HepG2 (cell line): ENCODE results near the gene FAM219B. TPM values are rescaled to one million over a fixed set of nuclear protein-coding genes. Genes with fewer than 3 reads are reported as not detected.

Source experiments
- ATAC-seq: fragments of 200-7000 bp; cut with Tn5 transposase; 3 replicates; pipeline ENCODE4 v1.9.1; 2020; ENCODE audit warnings: mild to moderate bottlenecking, moderate library complexity
- BruUV-seq: library from RNA; stranded (reverse); fragments of 400-500 nt; replicated peaks from 2 replicates; lab custom pipeline; 2021; lab: Mats Ljungman, UMichigan
- CTCF ChIA-PET: fragments of 300-600 bp; formaldehyde crosslinking; extraction: SDS; loops from one replicate; lab custom pipeline; 2021; ENCODE audit warnings: low total read pairs, inconsistent platforms, low intra/inter-chr PET ratio; lab: Yijun Ruan, JAX
- POLR2A ChIA-PET: fragments of 350-600 bp; sonication (Branson Sonifier 250); formaldehyde crosslinking; loops from one replicate; lab custom pipeline; 2020; ENCODE audit warnings: antibody characterized with exemption, inconsistent platforms; lab: Yijun Ruan, JAX
- DNase-seq: peaks from one replicate; pipeline ENCODE4 v3.0.0-alpha.2; 2015; ENCODE audit warnings: low spot score
- FAIRE-seq: peaks from 3 replicates; lab custom pipeline; 2011; peaks lifted over from hg19 to GRCh38; lab: Jason Lieb, UNC
- H2AFZ ChIP-seq: one replicate; pipeline ENCODE4 v1.6.1; 2011; ENCODE audit warnings: low read length, inconsistent platforms
- H3K27ac ChIP-seq: fragments of 300-600 bp; 3 replicates; pipeline ENCODE4 v1.8.0; 2011; ENCODE audit warnings: mixed run types, mild to moderate bottlenecking, mixed read lengths, low read length, inconsistent platforms; ENCODE audit not compliant: insufficient read depth; ENCODE audit errors: extremely low read length
- H3K27me3 ChIP-seq, 2 experiments: fragments of 200-600 bp in 1 of 2; 2 replicates in 1 of 2; 3 replicates in 1 of 2; pipeline versions ENCODE4 v1.6.0 to v1.8.0; 2011; ENCODE audit warnings: low read length in 2 of 2, mild to moderate bottlenecking in 2 of 2, moderate library complexity in 2 of 2, inconsistent platforms in 1 of 2; ENCODE audit not compliant: insufficient read depth in 2 of 2, control insufficient read depth in 1 of 2
- H3K36me3 ChIP-seq, 2 experiments: fragments of 200-600 bp in 1 of 2; replicated peaks in 1 of 2; 2 replicates in 1 of 2; 3 replicates in 1 of 2; pipeline versions ENCODE4 v1.5.1 to v1.8.0; 2011; ENCODE audit warnings: low read length in 2 of 2, inconsistent platforms in 1 of 2; ENCODE audit not compliant: insufficient read depth in 2 of 2, control insufficient read depth in 1 of 2
- H3K4me1 ChIP-seq: 2 replicates; pipeline ENCODE4 v1.5.1; 2012; ENCODE audit warnings: low read length, inconsistent platforms; ENCODE audit not compliant: insufficient read depth
- H3K4me2 ChIP-seq: 2 replicates; pipeline ENCODE4 v1.6.0; 2011; ENCODE audit warnings: low read depth, low read length, inconsistent platforms
- H3K4me3 ChIP-seq, 3 experiments: fragments of 200-600 bp in 1 of 3; sonication (generic), shearing (Covaris generic) in 1 of 3; replicated peaks in 1 of 3; 2 replicates each; pipeline ENCODE4 v1.5.1; 2011 to 2016; ENCODE audit warnings: low read length in 3 of 3, inconsistent platforms in 2 of 3, low read depth in 2 of 3, mild to moderate bottlenecking in 2 of 3, control low read depth in 1 of 3, mixed read lengths in 1 of 3; ENCODE audit not compliant: insufficient read depth in 1 of 3
- H3K79me2 ChIP-seq: one replicate; pipeline ENCODE4 v1.6.1; 2011; ENCODE audit warnings: low read length, inconsistent platforms; ENCODE audit not compliant: insufficient read depth
- H3K9ac ChIP-seq: 2 replicates; pipeline ENCODE4 v1.6.0; 2011; ENCODE audit warnings: mild to moderate bottlenecking, low read depth, low read length, inconsistent platforms; ENCODE audit not compliant: insufficient read depth
- H3K9me3 ChIP-seq: 2 replicates; pipeline ENCODE4 v1.5.1; 2012; ENCODE audit warnings: mild to moderate bottlenecking, low read length
- H4K20me1 ChIP-seq: 2 replicates; pipeline ENCODE4 v1.6.0; 2011; ENCODE audit warnings: inconsistent platforms, mild to moderate bottlenecking, low read length, moderate library complexity; ENCODE audit not compliant: insufficient read depth
- DNMT3B ChIP-seq: conservative IDR thresholded peaks from 2 replicates; pipeline ENCODE4 v1.6.1; 2016; ENCODE audit warnings: missing biosample characterization, control low read depth
- ELF4 ChIP-seq: sonication (generic); formaldehyde crosslinking; IDR thresholded peaks from 2 replicates; pipeline ENCODE4 v1.5.0; 2020; ENCODE audit warnings: missing genetic modification reagents, mild to moderate bottlenecking, moderate library complexity, borderline replicate concordance
- FOXK1 ChIP-seq: sonication (generic); formaldehyde crosslinking; IDR thresholded peaks from 2 replicates; pipeline ENCODE4 v1.4.0; 2020; ENCODE audit warnings: low read depth, missing genetic modification reagents, borderline replicate concordance
- RFX1 ChIP-seq: fragments of 450-650 bp; IDR thresholded peaks from 2 replicates; pipeline ENCODE4 v1.6.1; 2017
- SMAD3 ChIP-seq: sonication (generic); formaldehyde crosslinking; IDR thresholded peaks from 2 replicates; pipeline ENCODE4 v1.4.0; 2020; ENCODE audit warnings: missing genetic modification reagents
- SP5 ChIP-seq: IDR thresholded peaks from 2 replicates; pipeline ENCODE4 v1.6.1; 2016; ENCODE audit warnings: low read depth, borderline replicate concordance
- ZBTB7B ChIP-seq: sonication (generic); formaldehyde crosslinking; IDR thresholded peaks from 2 replicates; pipeline ENCODE4 v1.4.0; 2020; ENCODE audit warnings: missing genetic modification reagents
- ZMYM3 ChIP-seq: sonication (generic); formaldehyde crosslinking; IDR thresholded peaks from 2 replicates; pipeline ENCODE4 v1.5.1; 2020; ENCODE audit warnings: mild to moderate bottlenecking, missing genetic modification reagents
- ZNF263 ChIP-seq: sonication (generic); formaldehyde crosslinking; IDR thresholded peaks from 2 replicates; pipeline ENCODE4 v1.4.0; 2020; ENCODE audit warnings: missing genetic modification reagents
- ZNF331 ChIP-seq: sonication (generic); formaldehyde crosslinking; IDR thresholded peaks from 2 replicates; pipeline ENCODE4 v1.4.0; 2020; ENCODE audit warnings: missing genetic modification reagents
- ZNF546 ChIP-seq: sonication (generic); formaldehyde crosslinking; conservative IDR thresholded peaks from 2 replicates; pipeline ENCODE4 v1.8.1; 2023; ENCODE audit warnings: mild to moderate bottlenecking, missing genetic modification reagents
- ZNF879 ChIP-seq: sonication (generic); formaldehyde crosslinking; IDR thresholded peaks from 2 replicates; pipeline ENCODE4 v1.8.1; 2023; ENCODE audit warnings: missing genetic modification reagents
- ZZZ3 ChIP-seq: sonication (generic); formaldehyde crosslinking; IDR thresholded peaks from 2 replicates; pipeline ENCODE4 v1.4.0; 2020; ENCODE audit warnings: missing genetic modification reagents, mild to moderate bottlenecking, borderline replicate concordance
- WGBS: methylation state at CpG from one replicate; pipeline ENCODE4 v1.1.6; 2017; ENCODE audit warnings: low lambda C conversion rate; 5-methylcytosine and 5-hydroxymethylcytosine counted together
- in situ Hi-C: cut with HindIII; loops from 2 replicates; pipeline ENCODE4 v1.10.0; 2017; ENCODE audit warnings: low pct_unique_long_range_greater_than_20kb; ENCODE audit not compliant: extremely low pct_ligation_motif_present
- intact Hi-C: fragments of 100-400 bp; cut with micrococcal nuclease; formaldehyde crosslinking; loops from one replicate; pipeline ENCODE4 v1.10.0; 2022; ENCODE audit not compliant: unreplicated experiment
- polyA plus RNA-seq, 8 experiments: library from polyadenylated mRNA; depleted of rRNA in 3 of 8; stranded (reverse) in 7 of 8; unstranded in 1 of 8; fragments of >200 nt; fragmentation: Illumina TruSeq in 4 of 8; extraction: Trizol in 4 of 8; gene quantifications; 2 replicates each; pipeline versions ENCODE4 v1.2.1 to v1.2.3, GENCODE V29; 2011 to 2016; ENCODE audit warnings: low read depth in 4 of 8, missing spikeins in 1 of 8, mixed read lengths in 1 of 8; ENCODE audit not compliant: insufficient read depth in 1 of 8
- total RNA-seq, 5 experiments: library from RNA; depleted of rRNA; stranded (reverse); fragments of >200 nt; fragmentation: Illumina TruSeq; extraction: Trizol; gene quantifications; 2 replicates each; pipeline ENCODE4 v1.2.3, GENCODE V29; 2016; ENCODE audit warnings: low read depth in 1 of 5
- TF ChIP-seq, protein P1 (sequence below): sonication (generic); formaldehyde crosslinking; IDR thresholded peaks from 2 replicates; pipeline ENCODE4 v1.5.0; 2020; ENCODE audit warnings: mild to moderate bottlenecking, missing genetic modification reagents
- TF ChIP-seq, protein P2 (sequence below): sonication (generic); IDR thresholded peaks from 2 replicates; pipeline ENCODE4 v1.6.1; 2016; ENCODE audit warnings: low read depth, borderline replicate concordance
- TF ChIP-seq, protein P3 (sequence below), 2 experiments: sonication (generic) in 1 of 2; formaldehyde crosslinking in 1 of 2; IDR thresholded peaks; 2 replicates each; pipeline versions ENCODE4 v1.4.0 to v1.6.1; 2018 to 2020; ENCODE audit warnings: missing genetic modification reagents in 2 of 2, borderline replicate concordance in 1 of 2, low read depth in 1 of 2, mild to moderate bottlenecking in 1 of 2, missing biosample characterization in 1 of 2
- TF ChIP-seq, protein P4 (sequence below): sonication (generic); formaldehyde crosslinking; IDR thresholded peaks from 2 replicates; pipeline ENCODE4 v1.5.0; 2020; ENCODE audit warnings: missing genetic modification reagents
- TF ChIP-seq, protein P5 (sequence below): sonication (generic); formaldehyde crosslinking; IDR thresholded peaks from 2 replicates; pipeline ENCODE4 v1.5.0; 2020; ENCODE audit warnings: missing genetic modification reagents, mild to moderate bottlenecking, borderline replicate concordance

The FAM219B gene
- total and polyA plus RNA-seq, 2 of the 13 experiments (the other 11 are each of a cell fraction or from before 2014, with no cell fraction given) = 36.6 to 50.2 TPM

DNA sequence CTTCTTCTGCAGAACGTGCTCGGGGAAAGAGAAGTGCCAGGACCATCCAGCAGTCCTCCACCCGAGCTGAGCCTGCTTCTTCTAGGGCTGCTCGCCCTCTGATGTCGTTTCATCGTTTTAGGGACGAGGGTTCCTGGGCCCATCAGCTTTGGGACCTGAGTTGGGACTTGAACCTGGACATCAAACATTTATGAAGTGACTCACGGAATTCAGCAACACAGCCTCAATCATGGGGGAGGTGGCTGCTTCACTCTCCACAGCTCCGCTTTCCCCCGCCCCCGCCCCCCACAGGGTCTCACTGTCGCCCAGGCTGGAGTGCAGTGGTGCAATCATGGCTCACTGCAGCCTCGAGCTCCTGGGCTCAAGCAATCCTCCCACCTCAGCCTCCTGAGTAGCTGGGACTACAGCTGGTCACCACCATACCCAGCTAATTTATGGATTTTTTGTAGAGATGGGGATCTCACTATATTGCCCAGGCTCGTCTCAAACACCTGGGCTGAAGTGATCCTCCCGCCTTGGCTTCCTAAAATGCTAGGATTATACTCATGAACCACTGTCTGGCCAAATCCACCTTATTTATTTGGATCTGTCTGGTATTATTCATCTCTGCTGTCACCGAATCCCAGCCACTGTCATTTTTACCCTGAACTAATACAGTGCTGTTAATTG, 32.8 kb downstream of the FAM219B start:
- Histone ChIP-seq H3K27me3 (peaks cover 0 to 13% of the 10 kb centered on the region in 2 experiments; a peak in 1 of 5 replicates), H3K27ac (peak overlapping the region; percentile 61), H2AFZ (peak overlapping the region; percentile 82), H3K4me2 (peak overlapping the region; percentile 97), H3K9ac (peak overlapping the region; percentile 98), H3K9me3 (no peaks in the 10 kb centered on the region), H4K20me1 (peaks cover 13% of the 10 kb centered on the region), H3K4me1 (peaks cover 41% of the 10 kb centered on the region), H3K79me2 (peaks cover 36% of the 10 kb centered on the region), H3K36me3 (peaks cover 0 to 1% of the 10 kb centered on the region in 2 experiments; a peak in 2 of 5 replicates), H3K4me3 (peak overlapping the region; percentile 83 to 98 (median 98))
- ATAC-seq = peak; percentile 49
- ChIA-PET POLR2A (interaction anchor here (0.7 to 1.9 kb wide), 9 partner anchors 9 to 33 kb away, joined by 3 to 10 read pairs (median 3); partner anchors contain the start of genes FAM219B, MPI and ULK3), CTCF (no interaction called here)
- in situ Hi-C loops (no loop called here), intact Hi-C loops (no loop called here)
- BruUV-seq = TSS peak; percentile 73
- FAIRE-seq = no peak
- DNase-seq = peak; percentile 34
- WGBS = 21% methylated on average over 9 of the region's 16 CpGs
- TF ChIP-seq, protein P1, sequence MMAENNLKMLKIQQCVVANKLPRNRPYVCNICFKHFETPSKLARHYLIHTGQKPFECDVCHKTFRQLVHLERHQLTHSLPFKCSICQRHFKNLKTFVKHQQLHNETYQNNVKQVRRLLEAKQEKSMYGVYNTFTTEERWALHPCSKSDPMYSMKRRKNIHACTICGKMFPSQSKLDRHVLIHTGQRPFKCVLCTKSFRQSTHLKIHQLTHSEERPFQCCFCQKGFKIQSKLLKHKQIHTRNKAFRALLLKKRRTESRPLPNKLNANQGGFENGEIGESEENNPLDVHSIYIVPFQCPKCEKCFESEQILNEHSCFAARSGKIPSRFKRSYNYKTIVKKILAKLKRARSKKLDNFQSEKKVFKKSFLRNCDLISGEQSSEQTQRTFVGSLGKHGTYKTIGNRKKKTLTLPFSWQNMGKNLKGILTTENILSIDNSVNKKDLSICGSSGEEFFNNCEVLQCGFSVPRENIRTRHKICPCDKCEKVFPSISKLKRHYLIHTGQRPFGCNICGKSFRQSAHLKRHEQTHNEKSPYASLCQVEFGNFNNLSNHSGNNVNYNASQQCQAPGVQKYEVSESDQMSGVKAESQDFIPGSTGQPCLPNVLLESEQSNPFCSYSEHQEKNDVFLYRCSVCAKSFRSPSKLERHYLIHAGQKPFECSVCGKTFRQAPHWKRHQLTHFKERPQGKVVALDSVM (CRISPR knock-in tag) = peak; percentile 99
- TF ChIP-seq ZNF879 (no peak), SP5 (CRISPR knock-in tag) (no peak), ZBTB7B (CRISPR knock-in tag) (peak; percentile 58; the same call in 1 of the 2 replicates), DNMT3B (CRISPR knock-in tag) (no peak), SMAD3 (CRISPR knock-in tag) (0 out of 2 replicates have a peak, but pooled peaks have one; percentile 2), RFX1 (no peak), ZMYM3 (CRISPR knock-in tag) (peak; percentile 86), ELF4 (CRISPR knock-in tag) (no peak), ZNF331 (CRISPR knock-in tag) (peak; percentile 6; the same call in 1 of the 2 replicates), ZZZ3 (no peak), ZNF263 (CRISPR knock-in tag) (peak; percentile 57; the same call in 1 of the 2 replicates), FOXK1 (no peak), ZNF546 (0 out of 2 replicates have a peak, but pooled peaks have one; percentile 0)
- TF ChIP-seq, protein P2, sequence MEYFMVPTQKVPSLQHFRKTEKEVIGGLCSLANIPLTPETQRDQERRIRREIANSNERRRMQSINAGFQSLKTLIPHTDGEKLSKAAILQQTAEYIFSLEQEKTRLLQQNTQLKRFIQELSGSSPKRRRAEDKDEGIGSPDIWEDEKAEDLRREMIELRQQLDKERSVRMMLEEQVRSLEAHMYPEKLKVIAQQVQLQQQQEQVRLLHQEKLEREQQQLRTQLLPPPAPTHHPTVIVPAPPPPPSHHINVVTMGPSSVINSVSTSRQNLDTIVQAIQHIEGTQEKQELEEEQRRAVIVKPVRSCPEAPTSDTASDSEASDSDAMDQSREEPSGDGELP = no peak
- TF ChIP-seq, protein P3, sequence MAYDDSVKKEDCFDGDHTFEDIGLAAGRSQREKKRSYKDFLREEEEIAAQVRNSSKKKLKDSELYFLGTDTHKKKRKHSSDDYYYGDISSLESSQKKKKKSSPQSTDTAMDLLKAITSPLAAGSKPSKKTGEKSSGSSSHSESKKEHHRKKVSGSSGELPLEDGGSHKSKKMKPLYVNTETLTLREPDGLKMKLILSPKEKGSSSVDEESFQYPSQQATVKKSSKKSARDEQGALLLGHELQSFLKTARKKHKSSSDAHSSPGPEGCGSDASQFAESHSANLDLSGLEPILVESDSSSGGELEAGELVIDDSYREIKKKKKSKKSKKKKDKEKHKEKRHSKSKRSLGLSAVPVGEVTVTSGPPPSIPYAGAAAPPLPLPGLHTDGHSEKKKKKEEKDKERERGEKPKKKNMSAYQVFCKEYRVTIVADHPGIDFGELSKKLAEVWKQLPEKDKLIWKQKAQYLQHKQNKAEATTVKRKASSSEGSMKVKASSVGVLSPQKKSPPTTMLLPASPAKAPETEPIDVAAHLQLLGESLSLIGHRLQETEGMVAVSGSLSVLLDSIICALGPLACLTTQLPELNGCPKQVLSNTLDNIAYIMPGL (CRISPR knock-in tag; IDR thresholded peaks at IDR 0.05; ENCODE audit: borderline replicate concordance in 1 of 2, low read depth in 1 of 2) = 0 out of 4 replicates have a peak, but pooled peaks of 1 of the 2 experiments have one; percentile 12
- TF ChIP-seq, protein P4, sequence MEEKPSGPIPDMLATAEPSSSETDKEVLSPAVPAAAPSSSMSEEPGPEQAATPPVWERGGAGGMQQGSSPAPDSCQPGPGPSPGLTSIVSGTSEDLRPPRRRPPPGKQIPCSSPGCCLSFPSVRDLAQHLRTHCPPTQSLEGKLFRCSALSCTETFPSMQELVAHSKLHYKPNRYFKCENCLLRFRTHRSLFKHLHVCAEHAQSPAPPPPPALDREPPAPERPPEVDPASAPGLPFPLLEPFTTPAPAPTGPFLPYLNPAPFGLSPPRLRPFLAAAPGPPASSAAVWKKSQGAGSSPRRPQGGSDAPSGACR (CRISPR knock-in tag) = no peak
- TF ChIP-seq, protein P5, sequence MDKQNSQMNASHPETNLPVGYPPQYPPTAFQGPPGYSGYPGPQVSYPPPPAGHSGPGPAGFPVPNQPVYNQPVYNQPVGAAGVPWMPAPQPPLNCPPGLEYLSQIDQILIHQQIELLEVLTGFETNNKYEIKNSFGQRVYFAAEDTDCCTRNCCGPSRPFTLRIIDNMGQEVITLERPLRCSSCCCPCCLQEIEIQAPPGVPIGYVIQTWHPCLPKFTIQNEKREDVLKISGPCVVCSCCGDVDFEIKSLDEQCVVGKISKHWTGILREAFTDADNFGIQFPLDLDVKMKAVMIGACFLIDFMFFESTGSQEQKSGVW (CRISPR knock-in tag) = no peak
